Adipocyte (in vitro differentiated cells): ENCODE data around the gene ADD1.
A peak's percentile ranks its signal among the peaks of the same experiment; 100 is the strongest.

ENCODE experiments used
- DNase-seq: peaks from one replicate; pipeline ENCODE4 v3.0.0-alpha.2; 2015; ENCODE audit warnings: low read depth
- H3K27me3 ChIP-seq: replicated peaks from 2 replicates; pipeline ENCODE4 v1.7.0; 2013; ENCODE audit warnings: mild to moderate bottlenecking, low read length, moderate library complexity; ENCODE audit not compliant: control insufficient read depth, insufficient read depth
- H3K36me3 ChIP-seq: 2 replicates; pipeline ENCODE4 v1.7.0; 2013; ENCODE audit warnings: low read length, mild to moderate bottlenecking, moderate library complexity; ENCODE audit not compliant: control insufficient read depth, insufficient read depth, severe bottlenecking
- H3K4me1 ChIP-seq: 2 replicates; pipeline ENCODE4 v1.7.0; 2013; ENCODE audit warnings: mild to moderate bottlenecking, low read length, moderate library complexity; ENCODE audit not compliant: control insufficient read depth, insufficient read depth
- H3K4me3 ChIP-seq: 2 replicates; pipeline ENCODE4 v1.7.0; 2013; ENCODE audit warnings: mild to moderate bottlenecking, low read length, moderate library complexity
- H3K9ac ChIP-seq: 2 replicates; pipeline ENCODE4 v1.7.0; 2013; ENCODE audit warnings: mild to moderate bottlenecking, low read length, moderate library complexity
- H3K9me3 ChIP-seq: 2 replicates; pipeline ENCODE4 v1.7.0; 2013; ENCODE audit warnings: mild to moderate bottlenecking, low read length, moderate library complexity; ENCODE audit not compliant: control insufficient read depth

The ADD1 gene

DNA sequence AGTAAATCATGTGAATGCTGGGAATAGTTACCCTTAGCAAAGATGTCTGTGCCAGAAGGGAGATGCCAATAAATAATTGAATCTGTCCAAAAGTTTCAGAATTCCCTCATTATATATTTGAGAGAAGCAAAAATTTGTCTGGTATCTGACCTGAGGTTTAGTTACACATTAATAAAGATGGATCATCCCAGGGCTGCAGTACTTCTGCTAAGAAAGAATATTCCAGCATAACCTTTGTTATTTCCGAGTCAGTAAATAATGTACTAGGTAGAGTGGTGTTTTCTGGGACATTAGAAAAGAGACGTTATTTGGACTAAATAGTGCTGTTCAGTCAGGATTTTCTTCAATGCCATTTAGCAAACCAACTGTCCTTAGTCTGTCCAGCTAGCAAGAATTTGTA is 26.4 kb downstream of the ADD1 start:
- peak overlapping the region; percentile 9 for H3K9ac ChIP-seq
- no peak overlapping the region for H3K4me3 ChIP-seq
- peaks cover 76% of the 10 kb centered on the region for H3K4me1 ChIP-seq
- H3K27me3 ChIP-seq: no peaks in the 10 kb centered on the region
- no peak for DNase-seq
- no peaks in the 10 kb centered on the region for H3K36me3 ChIP-seq
- H3K9me3 ChIP-seq: no peaks in the 10 kb centered on the region

- Histone ChIP-seq H3K27me3 (no peaks in the 10 kb centered on the region), H3K36me3 (peaks cover 6% of the 10 kb centered on the region), H3K4me3 (no peak overlapping the region), H3K4me1 (peaks cover 65% of the 10 kb centered on the region), H3K9ac (no peak overlapping the region), H3K9me3 (no peaks in the 10 kb centered on the region)
- no peak for DNase-seq
Observed at GRCh38 chr4:2871466-2871865, 27.8 kb downstream of the ADD1 start.

- DNase-seq: no peak
Observed at GRCh38 chr4:2871911-2872310, 28.3 kb downstream of the ADD1 start.

DNA sequence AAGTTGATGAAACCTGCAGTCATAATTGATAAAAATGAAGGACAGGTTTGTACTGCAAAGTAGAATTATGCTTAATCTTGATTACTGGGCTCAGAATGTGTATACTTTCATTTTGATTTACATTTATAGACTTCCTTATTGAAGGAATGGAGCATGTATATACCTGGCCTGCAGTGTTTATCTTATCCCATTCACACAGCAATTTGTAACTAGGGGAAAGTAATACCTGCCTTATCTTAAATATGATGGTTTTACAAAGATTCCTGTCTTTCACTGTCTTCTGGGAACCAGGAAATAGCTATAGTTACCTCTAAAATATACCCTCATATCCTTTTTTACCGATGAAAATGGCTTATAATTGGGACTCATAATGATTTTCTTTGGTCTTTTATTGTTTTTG is 29.7 kb downstream of the ADD1 start:
- Histone ChIP-seq H3K4me1 (peaks cover 51% of the 10 kb centered on the region), H3K9me3 (no peaks in the 10 kb centered on the region), H3K36me3 (peaks cover 13% of the 10 kb centered on the region), H3K4me3 (no peak overlapping the region), H3K9ac (no peak overlapping the region), H3K27me3 (no peaks in the 10 kb centered on the region)
- DNase-seq: no peak

More at GRCh38 chr4:2871911-2872310, 28.3 kb downstream of the ADD1 start:
- H3K27me3 ChIP-seq: no peaks in the 10 kb centered on the region
- H3K9ac ChIP-seq: no peak overlapping the region
- peaks cover 7% of the 10 kb centered on the region for H3K36me3 ChIP-seq
- H3K9me3 ChIP-seq: no peaks in the 10 kb centered on the region
- no peak overlapping the region for H3K4me3 ChIP-seq
- peaks cover 62% of the 10 kb centered on the region for H3K4me1 ChIP-seq

GRCh38 chr4:2874861-2875260 is 31.2 kb downstream of the ADD1 start:
- DNase-seq: no peak
- Histone ChIP-seq H3K27me3 (no peaks in the 10 kb centered on the region), H3K4me1 (peaks cover 37% of the 10 kb centered on the region), H3K9ac (no peak overlapping the region), H3K36me3 (peaks cover 25% of the 10 kb centered on the region), H3K4me3 (no peak overlapping the region), H3K9me3 (no peaks in the 10 kb centered on the region)

GRCh38 chr4:2875556-2875955 is 31.9 kb downstream of the ADD1 start:
- H3K9ac ChIP-seq: no peak overlapping the region

DNA sequence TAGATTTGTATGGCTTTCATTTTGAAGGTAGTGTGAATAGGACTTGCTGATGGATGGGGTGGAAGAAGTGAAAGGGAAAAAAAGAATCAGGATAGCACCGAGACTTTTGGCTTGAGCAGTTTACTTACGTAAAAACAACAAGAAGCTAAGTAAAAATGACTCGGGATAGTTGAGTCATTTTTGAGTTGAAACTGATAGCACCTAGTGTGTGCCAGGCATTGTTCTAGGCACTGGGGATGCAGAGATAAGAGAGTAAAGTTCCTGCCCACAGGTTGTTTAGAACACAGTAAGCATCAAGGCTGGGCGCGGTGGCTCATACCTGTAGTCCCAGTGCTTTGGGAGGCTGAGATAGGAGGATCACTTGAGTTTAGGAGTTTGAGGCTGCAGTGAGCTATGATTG is 34.7 kb downstream of the ADD1 start:
- no peak for DNase-seq
- Histone ChIP-seq H3K9me3 (no peaks in the 10 kb centered on the region), H3K4me3 (no peak overlapping the region), H3K27me3 (no peaks in the 10 kb centered on the region), H3K36me3 (peaks cover 51% of the 10 kb centered on the region), H3K9ac (no peak overlapping the region), H3K4me1 (peaks cover 25% of the 10 kb centered on the region)

More at GRCh38 chr4:2875556-2875955, 31.9 kb downstream of the ADD1 start:
- no peaks in the 10 kb centered on the region for H3K9me3 ChIP-seq
- DNase-seq: no peak
- H3K27me3 ChIP-seq: no peaks in the 10 kb centered on the region
- no peak overlapping the region for H3K4me3 ChIP-seq
- peaks cover 29% of the 10 kb centered on the region for H3K36me3 ChIP-seq
- peaks cover 30% of the 10 kb centered on the region for H3K4me1 ChIP-seq

- Histone ChIP-seq H3K9ac (no peak overlapping the region), H3K27me3 (no peaks in the 10 kb centered on the region), H3K4me3 (no peak overlapping the region), H3K36me3 (peaks cover 55% of the 10 kb centered on the region), H3K9me3 (no peaks in the 10 kb centered on the region), H3K4me1 (peaks cover 18% of the 10 kb centered on the region)
- no peak for DNase-seq
Observed at GRCh38 chr4:2879026-2879425, 35.4 kb downstream of the ADD1 start.

DNA sequence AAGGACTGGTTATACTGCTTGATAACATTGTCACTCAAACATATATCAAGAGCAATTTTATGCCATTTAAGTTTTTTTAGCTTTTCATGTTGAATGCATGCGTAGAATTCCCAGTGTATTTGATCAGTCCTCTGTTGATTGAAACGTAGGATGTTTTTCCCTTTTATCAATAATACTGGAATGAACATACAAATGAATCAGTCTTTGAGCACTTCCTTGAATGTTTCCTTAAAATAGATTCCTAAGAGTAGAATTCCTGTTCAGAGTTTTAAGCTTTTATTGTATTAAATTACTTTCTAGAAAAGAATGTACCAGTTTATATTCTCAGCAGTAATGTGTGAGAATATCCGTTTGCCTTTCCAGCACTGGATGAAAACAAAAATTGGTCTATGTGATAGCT is 37.8 kb downstream of the ADD1 start:
- DNase-seq: no peak
- H3K9me3 ChIP-seq: no peaks in the 10 kb centered on the region
- no peak overlapping the region for H3K9ac ChIP-seq
- H3K36me3 ChIP-seq: peaks cover 71% of the 10 kb centered on the region
- H3K4me1 ChIP-seq: peaks cover 5% of the 10 kb centered on the region
- no peak overlapping the region for H3K4me3 ChIP-seq
- H3K27me3 ChIP-seq: no peaks in the 10 kb centered on the region

GRCh38 chr4:2882341-2882740 is 38.7 kb downstream of the ADD1 start:
- DNase-seq: peak; percentile 43
- peaks cover 5% of the 10 kb centered on the region for H3K4me1 ChIP-seq

DNA sequence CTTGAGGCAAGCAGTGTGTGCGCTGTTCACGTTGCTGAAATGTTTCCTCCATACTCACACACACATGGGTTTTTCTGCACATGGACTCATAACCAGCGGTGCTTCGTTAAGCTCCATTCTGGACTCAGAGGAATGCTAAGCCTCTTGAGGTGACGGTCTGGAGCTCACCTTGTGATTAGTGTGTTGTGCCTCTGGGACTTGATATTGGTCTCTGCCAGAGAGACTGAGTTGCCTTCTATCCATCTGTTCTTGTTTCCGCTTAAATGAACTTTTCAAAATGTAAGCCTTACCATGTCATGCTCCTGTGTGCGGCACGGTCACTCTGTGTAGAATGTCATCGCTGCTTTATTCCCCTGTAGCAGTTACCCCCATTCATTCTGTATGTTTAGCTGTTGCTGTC is 42.5 kb downstream of the ADD1 start:
- no peak overlapping the region for H3K4me3 ChIP-seq
- no peaks in the 10 kb centered on the region for H3K27me3 ChIP-seq
- no peak for DNase-seq
- H3K9ac ChIP-seq: no peak overlapping the region
- H3K9me3 ChIP-seq: no peaks in the 10 kb centered on the region
- peaks cover 55% of the 10 kb centered on the region for H3K36me3 ChIP-seq
- peaks cover 11% of the 10 kb centered on the region for H3K4me1 ChIP-seq

More at GRCh38 chr4:2882341-2882740, 38.7 kb downstream of the ADD1 start:
- Histone ChIP-seq H3K9me3 (no peaks in the 10 kb centered on the region), H3K27me3 (no peaks in the 10 kb centered on the region), H3K9ac (no peak overlapping the region), H3K36me3 (peaks cover 72% of the 10 kb centered on the region), H3K4me3 (no peak overlapping the region)

GRCh38 chr4:2886622-2887021 is 43.0 kb downstream of the ADD1 start:
- Histone ChIP-seq H3K27me3 (no peaks in the 10 kb centered on the region), H3K36me3 (peaks cover 50% of the 10 kb centered on the region), H3K9ac (no peak overlapping the region), H3K4me1 (peaks cover 16% of the 10 kb centered on the region), H3K4me3 (no peak overlapping the region), H3K9me3 (no peaks in the 10 kb centered on the region)
- DNase-seq: peak; percentile 59
